Left forelimb (tissue), 1 donor: Measurements from ENCODE around the gene WIPI1.
"Not testable (repeated sequence)": the region's sequence is repeated elsewhere in the genome, so short reads cannot be mapped to it uniquely, and the experiment has no call there.

Experiments
- DNase-seq: peaks from one replicate; pipeline ENCODE4 v3.0.0-alpha.2; 2018; ENCODE audit warnings: low spot score

Gene WIPI1

GRCh38 chr17:68437979-68438822 is 19.1 kb downstream of the WIPI1 start:
- DNase-seq: no peak

DNA sequence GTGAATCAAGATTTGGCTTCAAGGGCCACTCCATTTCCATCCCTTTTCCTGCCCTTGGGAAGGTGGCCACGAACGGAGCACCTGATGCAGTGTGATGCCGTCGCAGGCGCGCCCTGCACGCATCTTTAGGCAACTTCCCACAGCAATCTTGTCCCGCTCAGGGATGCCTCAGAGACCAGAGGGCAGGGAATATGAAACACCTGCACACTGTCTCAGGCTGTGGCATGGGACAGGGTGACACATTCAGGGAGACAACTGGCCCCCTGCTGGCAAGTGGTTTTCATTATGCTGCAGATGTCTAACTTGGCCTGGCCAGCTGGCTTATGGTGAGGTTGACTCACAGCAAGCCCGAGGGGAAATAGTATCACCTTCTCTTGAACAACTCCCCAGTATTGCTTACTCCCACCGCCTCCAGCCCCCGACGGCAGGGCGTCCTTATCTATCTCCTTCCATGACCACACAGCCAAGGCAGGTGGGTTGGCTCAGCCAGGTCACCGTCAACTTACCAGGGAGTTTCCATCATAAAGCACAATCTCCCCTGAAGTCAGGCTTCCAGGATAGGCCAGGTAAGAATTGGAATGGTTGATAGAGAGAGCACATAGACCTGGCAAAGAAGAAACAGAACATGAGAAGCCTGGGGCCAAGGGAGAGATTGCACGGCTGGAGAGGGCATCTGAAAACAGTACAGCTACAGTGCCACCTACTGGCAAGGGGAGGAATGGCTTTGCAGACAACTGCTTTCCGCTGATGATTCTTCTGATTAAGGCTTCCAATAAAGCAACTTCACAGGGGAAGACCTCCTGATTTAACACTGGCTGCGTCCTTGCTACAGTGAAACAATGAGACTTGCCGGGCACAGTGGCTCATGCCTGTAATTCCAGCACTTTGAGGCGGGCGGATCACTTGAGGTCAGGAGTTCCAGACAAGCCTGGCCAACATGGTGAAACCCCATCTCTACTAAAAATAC is 21.1 kb downstream of the WIPI1 start:
- DNase-seq: peak; percentile 78

GRCh38 chr17:68435361-68435760 is 21.9 kb downstream of the WIPI1 start:
- DNase-seq: no peak

DNA sequence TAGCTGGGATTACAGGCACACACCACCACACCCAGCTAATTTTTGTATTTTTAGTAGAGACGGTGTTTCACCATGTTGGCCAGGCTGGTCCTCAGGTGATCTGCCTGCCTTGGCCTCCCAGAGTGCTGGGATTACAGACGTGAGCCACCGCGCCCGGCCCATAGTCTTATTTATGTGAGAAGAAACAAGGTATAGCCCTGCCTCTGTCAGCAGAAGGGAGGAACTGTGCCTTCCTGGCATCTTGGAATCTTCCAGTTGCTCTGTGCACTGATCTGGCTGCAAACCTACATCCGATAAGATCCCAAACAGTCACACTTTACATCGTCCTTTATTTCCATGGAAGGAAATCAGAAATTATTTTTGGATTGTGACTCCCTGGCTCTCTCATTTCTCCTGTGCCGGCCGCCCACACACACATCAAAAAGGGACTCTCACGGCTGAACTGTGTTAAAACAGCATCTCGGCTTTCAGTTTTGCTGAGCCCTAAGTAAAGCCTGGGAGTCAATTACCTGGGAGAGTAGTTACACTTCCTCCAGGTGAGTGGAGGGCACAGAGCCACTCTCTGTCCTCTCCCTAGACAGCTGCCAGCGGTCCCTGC is 23.3 kb downstream of the WIPI1 start:
- no peak for DNase-seq

DNA sequence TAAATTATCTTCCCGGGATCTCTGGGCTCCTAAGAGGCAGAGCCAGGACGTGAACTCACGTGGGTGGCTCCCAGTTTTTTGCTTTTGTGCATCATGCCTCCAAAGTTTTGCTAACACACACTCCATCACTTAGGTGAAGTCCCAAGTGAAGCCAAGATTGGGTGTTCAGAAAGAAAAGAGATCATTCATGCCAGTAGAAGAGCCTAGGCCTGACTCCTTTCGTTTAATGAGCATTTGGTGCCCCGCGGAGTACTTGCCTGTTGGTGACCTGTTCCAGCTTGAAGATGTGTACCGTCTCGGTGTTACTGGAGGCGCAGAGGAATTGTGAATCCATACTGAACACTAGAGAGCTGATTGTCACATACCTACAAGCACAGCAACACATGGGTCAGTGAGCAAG is 24.1 kb downstream of the WIPI1 start:
- no peak for DNase-seq

DNA sequence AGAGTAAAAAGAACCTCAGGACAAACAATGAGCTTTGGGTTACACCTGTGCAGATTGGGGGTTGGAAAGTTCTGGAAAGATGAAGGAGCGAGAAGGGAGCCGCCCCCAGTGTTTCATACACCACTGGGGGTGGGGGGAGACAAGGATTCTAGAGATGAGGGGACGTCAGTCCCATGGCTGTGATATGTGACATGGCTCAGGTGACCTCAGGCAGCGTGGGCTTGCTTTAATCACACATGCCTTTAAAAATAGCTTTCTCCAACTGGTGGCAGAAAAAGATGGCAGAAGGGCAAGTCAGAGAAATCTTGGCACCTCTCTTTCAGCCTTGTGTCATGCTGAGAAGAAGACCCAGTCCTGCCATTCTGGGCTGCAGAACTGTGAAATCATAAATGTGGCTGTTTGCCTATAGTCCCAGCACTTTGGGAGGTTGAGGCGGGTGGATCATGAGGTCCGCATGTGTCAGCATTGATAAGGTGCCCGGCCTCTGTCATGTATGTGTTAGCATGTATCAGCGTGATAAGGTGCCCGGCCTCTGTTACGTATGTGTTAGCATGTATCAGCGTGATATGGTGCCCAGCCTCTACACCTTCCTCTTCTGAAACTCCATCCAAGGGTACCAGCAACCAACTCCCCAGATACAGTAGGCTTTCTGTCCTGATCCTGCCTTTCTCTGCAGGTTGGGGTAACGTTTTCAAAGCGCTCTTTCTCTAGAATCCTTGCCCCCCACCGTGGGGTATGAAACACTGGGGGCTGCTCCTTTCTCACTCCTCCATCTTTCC is 25.0 kb downstream of the WIPI1 start:
- DNase-seq: no peak

GRCh38 chr17:68431661-68432071 is 25.6 kb downstream of the WIPI1 start:
- no peak for DNase-seq

- DNase-seq: no peak
Observed at GRCh38 chr17:68431045-68431608, 26.2 kb downstream of the WIPI1 start.

- DNase-seq: no peak
Observed at GRCh38 chr17:68429881-68430280, 27.4 kb downstream of the WIPI1 start.

DNA sequence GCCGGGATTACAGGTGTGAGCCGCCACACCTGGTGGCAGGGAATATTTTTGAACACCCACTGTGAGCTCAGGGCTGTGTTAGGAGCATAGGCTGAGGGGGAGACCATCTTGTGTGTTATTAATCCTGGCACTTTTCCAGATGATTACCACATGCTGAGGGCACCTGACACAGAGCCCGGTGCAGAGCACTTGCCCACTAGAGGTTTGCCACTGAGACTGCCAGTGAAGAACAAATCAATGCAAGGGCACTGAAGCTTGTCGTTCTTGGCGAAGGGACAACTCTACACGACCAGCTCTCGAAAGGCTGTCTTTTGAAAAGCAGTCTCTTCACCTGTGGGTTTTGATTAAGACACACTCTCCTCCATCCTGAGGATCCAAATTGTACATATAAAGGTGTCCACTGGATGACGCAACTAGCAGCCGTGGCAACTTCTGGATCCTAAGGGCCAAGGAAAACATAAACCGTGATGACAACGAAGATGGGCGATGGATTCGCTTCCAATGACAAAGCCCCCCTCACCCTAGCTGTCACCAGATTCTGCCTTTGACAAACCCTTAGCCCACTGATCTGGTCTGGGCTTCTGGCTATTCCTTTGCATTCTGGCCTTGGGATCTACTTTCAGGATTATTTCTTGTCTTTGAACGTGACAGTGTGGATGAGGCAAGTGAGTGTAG is 28.7 kb downstream of the WIPI1 start:
- no peak for DNase-seq

DNA sequence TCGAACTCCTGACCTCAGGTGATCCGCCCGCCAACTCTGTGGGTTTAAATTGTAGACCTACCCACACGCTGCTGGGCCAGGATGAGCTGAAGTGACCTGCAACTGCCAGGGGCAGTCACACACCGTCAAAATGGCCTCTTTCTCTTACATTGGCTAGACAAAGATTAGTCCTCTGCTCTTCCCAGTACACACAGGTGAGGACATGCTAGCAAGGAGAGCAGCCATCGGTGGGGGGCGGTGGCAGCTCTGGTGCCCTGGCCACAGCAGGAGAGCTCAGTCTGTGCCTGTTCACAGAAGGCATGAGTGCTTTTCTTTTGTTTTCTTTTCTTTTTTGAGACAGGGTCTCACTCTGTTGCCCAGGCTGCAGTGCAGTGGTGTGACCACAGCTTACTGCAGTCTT is 29.7 kb downstream of the WIPI1 start:
- no peak for DNase-seq

GRCh38 chr17:68425979-68426378 is 31.3 kb downstream of the WIPI1 start:
- no peak for DNase-seq

DNA sequence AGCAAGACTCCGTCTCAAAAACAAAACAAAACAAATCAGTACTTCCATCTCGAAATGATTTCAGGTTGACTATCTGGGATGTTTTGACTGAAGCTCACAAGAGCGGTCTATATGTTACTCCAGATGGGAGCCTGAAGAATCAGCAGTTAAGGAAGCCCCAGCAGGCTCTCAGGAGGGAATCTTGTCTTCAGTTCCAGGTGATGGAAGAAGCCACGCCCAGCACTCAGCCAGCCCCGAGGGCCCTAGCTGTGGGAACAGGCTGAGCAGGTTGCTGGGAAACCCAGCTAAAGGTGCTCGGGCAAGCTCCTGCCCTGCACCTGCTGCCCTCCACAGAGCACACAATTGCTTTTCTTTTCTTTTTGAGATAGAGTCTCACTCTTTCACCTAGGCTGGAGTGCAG is 32.4 kb downstream of the WIPI1 start:
- DNase-seq: no peak

GRCh38 chr17:68424203-68424602 is 33.1 kb downstream of the WIPI1 start:
- no peak for DNase-seq

GRCh38 chr17:68423251-68423650 is 34.0 kb downstream of the WIPI1 start:
- no peak for DNase-seq

GRCh38 chr17:68422821-68423220 is 34.5 kb downstream of the WIPI1 start:
- DNase-seq: no peak

DNA sequence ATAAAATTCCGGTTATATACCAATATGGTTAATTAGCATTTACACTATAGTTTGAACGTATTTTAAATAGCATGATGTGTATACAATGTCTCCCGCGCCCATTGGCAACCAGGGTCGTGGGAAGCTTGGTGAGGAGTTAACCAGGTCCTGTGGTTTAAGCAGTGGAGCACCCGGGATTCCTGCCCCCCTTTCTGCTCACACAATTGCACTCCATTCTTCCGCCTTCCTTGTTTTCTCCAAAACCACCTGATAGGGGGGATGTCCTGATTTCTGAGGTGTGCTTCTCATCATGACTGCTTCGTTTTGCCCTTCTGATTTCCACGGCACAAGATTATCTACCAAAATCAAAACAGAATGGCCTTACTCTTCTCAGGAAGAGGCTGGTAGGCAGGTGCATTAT is 35.8 kb downstream of the WIPI1 start:
- no peak for DNase-seq

DNA sequence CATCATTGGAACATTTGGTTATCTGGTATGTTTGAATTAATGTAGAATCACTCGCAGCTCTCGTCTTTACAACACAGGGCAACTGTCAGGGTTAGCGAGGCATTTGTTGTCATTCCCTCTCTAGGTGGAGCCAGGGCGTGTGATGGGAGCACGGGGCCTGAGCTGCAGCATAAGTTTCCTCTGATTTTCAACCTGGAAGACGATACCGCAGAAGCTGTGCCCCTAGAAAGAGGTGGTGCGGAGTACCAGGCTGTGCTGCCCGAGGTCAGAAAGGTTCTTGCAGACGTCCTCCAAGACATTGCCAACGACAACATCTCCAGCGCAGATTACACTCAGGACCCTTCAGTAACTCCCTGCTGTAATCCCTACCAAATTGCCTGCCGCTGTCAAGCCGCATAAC is 37.2 kb downstream of the WIPI1 start:
- no peak for DNase-seq

DNA sequence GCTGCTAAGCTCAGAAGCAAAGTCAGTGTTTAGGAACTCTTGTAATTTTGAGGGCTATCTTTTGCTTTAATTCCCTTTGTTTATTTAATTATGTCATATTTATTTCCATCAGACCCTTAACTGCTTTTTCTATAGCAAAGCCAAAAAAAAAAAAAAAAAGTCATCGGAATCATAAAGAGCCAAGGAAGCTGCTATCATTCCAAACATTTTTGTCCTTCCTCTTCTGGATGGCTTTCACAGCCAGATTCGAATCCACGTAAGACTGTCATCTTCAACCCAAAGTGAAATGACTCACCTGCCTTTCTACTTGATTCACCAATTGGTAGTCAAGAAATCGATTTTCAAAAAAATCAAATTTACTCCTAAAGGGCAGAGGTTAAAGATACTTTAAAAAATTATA is 38.4 kb downstream of the WIPI1 start:
- no peak for DNase-seq

DNA sequence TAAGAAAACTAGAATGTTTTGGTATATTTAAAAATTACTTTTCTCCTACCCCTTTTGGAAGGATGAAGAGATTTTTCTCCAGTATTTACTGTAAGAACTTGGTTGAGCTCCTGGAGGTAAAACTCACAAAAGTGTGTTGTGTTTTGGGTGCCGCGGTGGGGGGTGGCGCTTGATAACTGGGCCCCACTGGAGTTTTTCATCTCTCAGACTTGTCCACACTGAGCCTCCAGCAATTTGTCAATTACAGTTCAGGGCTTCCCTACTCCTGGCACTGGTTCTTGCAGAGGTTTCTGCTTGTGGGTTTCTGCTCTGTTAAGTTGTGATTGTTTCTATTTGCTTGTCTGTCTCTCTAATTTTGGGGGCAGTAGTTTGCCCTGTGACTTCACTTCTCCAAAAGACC is 40.0 kb downstream of the WIPI1 start:
- DNase-seq: no peak

DNA sequence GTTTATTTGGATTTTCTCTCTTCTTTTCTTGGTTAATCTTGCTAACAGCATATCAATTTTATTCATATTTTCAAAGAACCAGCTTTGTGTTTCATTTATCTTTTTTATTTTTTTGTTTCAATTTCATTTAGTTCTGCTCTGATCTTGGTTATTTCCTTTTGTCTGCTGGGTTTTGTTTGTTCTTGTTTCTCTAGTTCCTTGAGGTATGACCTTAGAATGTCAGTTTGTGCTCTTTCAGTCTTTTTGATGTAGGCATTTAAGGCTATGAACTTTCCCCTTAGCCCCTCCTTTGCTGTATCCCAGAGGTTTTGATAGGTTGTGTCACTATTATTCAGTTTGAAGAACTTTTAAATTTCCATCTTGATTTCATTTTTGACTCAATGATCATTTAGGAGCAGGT is 42.4 kb downstream of the WIPI1 start:
- DNase-seq: not testable (repeated sequence)
